Hindlimb muscle (tissue), 1 donor: Measurements from ENCODE around the gene RPGRIP1. TPM values are rescaled to one million over a fixed set of nuclear protein-coding genes. Genes with fewer than 3 reads are reported as not detected.
A peak's percentile ranks its signal among the peaks of the same experiment; 100 is the strongest.
"Not testable (repeated sequence)": the region's sequence is repeated elsewhere in the genome, so short reads cannot be mapped to it uniquely, and the experiment has no call there.

Experiments
- DNase-seq: peaks from one replicate; pipeline ENCODE4 v3.0.0-alpha.2; 2013
- polyA plus RNA-seq: library from polyadenylated mRNA; unstranded; fragments of 120-200 nt; gene quantifications from one replicate; pipeline ENCODE4 v1.2.1, GENCODE V29; 2013; ENCODE audit not compliant: insufficient read length

Gene RPGRIP1
- polyA plus RNA-seq, 1 donor: 1.2 TPM

DNA sequence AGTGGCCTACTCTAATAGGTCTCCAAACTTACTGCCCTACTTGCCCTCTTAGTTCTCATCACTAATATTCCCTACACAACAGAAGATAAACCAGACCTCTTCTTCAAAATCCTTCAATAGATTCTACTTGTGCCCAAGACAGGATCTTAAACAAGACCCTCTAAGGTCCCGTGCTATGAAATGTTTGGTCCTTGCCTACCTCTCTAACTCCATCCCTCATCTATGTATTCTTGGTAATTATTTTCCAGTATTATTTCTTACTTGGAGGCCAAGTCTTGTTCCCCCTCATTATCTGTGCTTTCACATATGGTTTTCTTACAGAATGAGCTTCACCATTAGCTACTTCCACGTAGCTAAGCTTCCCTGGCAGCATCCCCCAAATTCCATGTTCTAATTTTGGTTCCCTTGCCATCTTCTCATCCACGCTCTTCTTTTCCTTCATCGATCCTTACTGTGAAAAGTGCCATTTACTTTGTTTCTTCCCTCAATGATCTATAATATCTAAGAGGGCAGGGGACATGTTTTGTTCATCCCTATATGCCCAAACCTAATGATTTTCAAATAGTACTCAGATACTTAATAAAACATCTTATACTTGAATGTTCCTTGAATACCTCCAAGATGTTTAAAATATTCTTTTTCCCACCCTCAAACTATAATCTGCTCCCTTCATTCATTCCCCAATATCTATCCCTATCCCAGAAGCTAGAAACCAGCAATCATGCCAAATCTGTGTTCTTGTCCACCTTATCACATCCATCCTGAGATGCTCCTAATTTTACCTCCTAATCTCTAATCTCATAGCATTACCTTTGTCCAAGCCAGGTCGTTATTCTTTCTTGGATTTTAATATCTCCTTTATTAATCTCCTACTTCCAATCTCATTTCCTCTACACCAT, 20.7 kb upstream of the RPGRIP1 start:
- no peak for DNase-seq

DNA sequence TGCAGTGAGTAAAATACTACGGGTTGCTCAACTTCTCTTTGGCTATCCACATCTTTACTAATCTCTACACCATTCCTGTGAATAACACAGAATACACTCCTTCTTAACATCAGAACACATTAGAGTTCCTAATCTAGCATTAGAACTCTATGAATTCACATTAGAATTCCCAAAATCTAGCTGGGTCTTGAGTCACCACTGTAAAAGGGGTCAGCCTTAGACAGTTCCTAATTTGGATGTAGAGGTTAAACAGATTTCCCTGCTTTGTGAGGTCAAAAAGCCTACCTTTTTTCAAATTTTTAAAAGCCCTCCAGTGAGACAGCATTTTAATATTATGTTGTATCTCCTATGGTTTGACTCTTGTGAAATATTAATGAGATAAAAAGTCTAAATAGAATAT, 18.1 kb upstream of the RPGRIP1 start:
- no peak for DNase-seq

DNA sequence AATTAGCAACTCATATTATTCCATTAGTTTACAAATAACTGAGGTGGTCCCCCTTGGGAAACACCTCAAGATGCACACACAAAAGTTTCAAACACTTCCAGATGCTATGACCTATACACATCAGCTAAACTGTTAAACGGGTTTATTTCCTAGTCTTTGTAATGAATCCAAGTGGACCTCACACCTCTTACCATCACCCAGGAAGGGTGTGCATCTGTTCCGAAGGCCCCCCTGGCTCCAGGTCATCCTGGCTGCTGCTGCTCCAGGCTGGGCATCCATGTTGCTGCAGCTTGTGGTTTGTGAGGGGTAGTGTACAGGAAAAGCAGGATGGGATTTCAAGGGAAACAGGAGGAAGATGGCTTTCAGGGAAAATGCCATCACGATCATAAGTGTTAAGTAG, 17.5 kb upstream of the RPGRIP1 start:
- no peak for DNase-seq

DNA sequence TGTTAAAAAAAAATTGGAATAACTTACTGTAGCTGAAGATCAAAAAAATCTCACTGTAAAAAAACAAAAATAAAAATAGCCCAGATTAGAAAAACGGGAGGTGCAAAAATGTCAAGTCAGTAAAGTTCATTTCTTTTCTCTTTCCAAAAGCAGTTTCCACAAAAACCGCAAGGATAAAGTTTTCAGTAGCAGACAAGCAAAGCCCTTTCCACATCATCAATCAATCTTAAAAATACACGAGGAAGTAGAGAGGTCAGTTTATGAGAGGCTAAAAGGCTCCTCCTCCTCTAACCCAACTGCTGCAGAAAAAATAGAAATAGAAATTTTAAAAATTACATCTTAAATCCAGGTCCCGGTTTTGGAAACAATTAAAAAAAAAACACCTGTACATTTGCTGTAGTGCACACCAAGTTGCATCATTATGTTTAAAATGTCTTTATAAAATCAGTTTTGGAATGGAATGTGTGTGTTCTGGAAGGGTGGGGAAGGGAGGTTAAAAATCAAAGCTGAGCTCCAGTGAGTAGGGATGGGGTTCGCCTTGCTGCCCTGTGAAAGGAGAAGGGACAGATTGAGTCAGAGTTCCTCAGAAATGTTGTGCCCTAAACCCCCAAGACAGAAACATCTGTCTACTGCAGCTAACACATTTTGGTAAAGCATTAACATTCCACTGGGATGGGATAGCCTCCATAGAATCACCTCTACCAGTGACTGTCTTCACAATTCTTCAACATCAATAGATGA, 16.4 kb upstream of the RPGRIP1 start:
- DNase-seq: no peak

DNA sequence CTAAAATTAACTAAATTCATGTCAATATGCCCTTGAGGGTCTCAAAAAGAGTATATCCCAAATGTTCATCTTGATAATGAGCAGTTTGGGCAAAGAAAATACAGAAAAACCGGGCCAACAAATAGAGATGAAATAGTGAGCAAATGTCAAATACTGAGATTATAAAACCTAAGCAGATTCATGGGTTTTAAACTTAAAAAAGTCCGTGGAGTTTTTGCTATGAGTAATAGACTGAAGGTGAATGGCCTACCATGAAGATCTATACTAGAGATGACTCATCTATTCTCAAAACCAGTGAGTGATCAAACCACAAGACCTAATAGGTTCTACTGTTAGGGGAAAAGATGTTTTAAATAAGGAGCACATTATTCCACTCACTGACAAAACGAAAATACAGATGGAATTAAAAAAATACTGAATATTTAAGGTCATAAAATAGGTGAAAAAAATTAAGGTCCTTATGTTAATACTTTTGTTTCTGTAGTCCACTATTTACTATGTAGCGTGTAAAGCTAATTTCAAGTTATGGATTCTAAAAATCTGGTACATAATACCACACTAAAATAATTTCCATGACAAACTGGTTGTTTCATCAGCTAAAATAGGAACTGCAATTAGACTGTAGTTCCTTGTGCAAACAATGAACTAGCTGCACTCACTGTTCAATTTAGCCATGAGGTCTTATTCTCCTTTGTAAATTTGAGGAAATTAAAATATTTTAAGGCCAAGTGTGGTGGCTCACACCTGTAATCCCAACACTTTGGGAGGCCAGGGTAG, 15.7 kb upstream of the RPGRIP1 start:
- no peak for DNase-seq

DNA sequence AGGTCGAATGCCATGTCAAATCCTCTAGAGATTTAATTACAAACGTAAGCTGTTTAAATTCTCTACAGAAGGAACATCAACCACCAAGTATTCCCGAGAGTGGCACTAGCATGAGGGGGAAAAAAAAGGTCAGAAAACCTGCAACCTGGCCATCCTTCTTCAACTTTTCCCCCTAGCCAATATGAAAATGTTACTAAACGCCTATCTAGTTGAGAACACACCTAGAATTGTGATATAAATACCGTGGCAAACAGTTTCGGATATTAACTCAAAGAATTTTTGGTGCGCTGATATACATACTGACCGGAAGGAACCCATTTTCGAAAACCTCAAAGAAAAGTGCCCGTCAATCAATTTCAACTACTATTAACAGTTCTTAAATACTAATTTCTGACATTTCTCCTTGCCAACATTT, 12.4 kb upstream of the RPGRIP1 start:
- no peak for DNase-seq

DNA sequence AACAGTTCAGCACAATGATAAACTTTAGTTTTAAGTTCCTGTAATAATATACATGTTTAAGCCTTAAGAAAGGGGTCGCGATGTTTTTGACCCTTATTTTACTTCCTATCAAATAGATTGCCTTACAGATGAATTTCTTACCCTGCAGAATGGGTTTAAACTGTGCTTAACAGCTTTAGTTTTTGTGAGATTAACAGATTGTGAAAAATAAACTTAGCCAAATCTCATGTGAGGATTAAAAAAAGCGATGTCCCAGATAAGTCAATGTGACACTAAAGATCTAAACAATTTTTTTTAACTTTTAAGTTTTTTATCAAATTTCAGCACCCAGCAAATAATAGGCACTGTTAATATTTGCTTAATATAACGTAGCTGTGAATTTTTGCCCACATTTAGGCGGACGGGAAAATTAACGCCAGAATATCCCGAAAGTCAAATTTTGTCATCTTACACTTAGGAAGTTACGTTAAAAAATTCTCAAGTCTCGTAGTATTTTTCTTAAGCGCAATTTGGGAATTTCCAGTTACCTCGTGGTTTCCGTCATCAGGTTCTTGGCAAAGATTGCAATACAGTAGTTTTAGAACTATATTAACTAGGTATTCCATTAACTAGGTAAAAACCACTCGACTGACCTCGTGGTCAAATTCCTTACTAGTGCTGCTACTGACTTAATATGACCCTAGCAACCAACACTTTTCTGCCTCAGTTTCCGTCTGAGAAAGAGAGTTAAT, 11.8 kb upstream of the RPGRIP1 start:
- DNase-seq: peak; percentile 19

DNA sequence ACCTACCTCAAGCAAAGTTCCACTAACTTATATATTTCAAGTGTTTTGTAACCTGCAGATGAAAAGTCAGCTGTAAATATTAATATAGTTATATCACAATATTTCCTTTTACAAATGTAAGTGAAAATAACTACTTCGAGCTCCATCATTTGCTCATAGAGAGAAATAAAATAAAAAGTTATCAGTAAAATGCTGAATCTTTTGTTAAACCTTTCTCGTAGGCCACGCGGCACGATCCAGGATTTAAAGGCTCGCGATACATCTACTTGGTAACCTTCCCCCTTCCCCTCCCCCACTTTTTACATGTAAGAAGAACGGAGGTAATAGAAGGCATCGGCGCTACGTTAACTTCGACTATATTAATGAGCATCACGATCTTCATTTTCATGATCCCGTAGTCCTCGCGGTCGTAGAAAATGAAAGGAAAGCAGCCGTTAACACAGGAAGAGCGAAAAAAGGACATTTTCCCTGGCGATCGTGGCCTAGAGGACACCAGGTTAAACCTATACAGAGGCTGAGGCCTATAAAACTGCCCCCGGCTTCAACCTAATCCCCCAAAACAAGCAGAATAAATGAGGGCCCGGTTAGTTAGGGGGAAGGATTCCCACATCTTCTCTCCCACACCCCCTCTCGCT, 11.1 kb upstream of the RPGRIP1 start:
- peak; percentile 73 for DNase-seq

DNA sequence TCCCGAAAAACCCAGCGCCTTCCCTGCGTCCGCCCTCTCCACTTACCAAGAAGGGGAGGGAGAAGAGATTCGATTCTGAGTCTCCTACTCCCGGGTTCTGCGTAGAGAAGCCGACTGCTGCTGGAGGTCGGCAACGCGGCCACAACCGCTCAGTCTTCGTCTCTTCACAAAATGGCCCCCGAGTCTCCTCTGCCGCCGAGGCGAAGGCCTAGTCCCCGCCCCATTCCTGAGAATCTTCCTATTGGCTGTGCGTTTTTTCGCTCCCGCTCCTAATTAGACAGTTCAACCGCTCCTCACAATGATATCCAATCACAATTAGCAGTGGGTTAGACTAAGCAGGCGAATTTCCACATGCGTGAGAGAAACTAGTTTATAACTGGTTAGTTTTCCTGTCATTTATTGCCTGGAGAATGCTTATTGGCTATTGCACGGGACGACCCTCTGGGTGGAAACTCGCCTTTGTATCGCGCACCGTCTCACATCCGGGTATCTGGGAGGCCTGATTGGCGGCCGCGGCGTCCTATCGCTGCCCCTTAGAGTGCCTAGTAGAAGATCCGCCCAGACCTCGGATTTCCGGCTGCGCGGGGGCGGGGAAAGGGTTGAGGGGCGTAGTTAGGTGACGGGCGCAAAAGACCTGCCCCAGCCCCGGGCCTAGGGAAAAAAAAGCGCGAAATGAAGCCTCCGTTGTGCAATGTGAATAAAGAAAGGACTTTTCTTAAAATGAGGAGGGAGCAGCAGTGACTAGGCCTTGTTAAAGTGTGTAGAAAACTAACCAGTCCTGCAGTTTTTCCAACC, 10.4 kb upstream of the RPGRIP1 start, which contains the start of gene HNRNPC:
TSS of gene HNRNPC (minus strand) at position 191 of the 795 bp plus-strand sequence. CDS start 35,249 bp downstream, outside the sequence.
- peak; percentile 100 for DNase-seq

DNA sequence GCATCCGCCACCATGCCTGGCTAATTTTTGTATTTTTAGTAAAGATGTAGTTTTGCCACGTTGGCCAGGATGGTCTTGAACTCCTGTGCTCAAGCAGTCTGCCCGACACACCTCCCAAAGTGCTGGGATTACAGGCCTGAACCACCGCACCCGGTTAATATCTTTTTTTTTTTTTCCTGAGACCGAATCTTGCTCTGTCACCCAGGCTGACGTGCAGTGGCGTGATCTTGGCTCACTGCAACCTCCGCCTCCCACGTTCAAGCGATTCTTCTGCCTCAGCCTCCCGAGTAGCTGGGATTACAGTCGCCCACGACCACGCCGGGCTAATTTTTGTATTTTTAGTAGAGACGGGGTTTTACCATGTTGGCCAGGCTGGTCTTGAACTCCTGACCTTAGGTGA, 7.2 kb upstream of the RPGRIP1 start:
- not testable (repeated sequence) for DNase-seq

DNA sequence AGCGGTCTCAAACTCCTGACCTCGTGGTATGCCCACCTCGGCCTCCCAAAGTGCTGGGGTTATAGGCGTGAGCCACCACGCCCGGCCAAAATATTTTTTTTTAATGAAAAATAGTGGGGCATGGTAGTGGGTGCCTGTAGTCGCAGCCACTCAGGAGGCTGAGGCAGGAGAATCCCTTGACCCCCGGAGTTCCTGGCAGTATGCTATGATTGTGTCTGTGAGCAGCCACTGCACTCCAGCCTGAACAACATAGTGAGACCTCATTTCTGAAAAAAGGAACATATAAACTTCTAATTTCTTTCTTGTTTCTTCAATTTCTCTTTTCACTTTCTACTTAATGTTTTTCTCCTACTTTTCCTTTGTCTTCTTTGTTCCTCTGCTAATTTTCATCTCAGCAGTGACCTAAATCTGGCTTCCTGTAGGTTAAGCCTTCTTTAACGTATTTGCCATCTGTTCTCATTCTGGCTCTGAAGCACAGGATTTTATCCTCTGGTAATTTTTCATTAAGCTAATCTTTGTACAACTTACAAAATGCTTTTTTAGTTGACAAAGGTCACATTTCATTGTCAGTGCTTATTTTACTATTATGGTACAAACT, 4.5 kb upstream of the RPGRIP1 start:
- no peak for DNase-seq

DNA sequence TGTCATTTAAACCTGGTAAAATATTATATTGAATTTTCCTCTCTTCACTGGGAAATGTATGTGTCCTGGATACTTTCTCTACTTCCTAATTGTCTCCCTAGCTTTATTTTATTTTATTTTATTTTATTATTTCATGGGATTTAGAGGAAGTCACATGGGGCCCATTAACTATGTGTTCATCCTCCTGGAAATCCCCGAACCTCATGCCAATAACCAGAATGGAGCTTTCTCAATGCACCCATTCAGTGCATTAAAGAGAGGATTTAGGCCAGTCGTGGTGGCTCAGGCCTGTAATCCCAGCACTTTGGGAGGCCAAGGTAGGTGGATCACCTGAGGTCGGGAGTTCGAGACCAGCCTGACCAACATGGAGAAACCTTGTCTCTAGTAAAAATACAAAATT, 1.3 kb upstream of the RPGRIP1 start:
- no peak for DNase-seq

DNA sequence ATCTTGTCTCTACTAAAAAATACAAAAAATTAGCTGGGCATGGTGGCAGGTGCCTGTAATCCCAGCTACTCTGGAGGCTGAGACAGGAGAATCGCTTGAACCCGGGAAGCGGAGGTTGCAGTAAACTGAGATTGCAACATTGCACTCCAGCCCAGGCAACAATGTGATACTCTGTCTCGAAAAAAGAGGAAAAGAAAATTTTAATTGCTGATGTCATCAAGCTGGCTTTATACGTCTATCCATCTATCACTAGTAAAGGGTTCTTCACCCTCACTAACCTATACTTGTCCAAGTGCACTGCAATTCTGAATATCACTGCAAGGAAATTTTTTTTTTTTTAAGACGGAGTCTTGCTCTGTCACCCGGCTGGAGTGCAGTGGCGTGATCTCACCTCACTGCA, 2.0 kb downstream of the RPGRIP1 start:
- DNase-seq: not testable (repeated sequence)

DNA sequence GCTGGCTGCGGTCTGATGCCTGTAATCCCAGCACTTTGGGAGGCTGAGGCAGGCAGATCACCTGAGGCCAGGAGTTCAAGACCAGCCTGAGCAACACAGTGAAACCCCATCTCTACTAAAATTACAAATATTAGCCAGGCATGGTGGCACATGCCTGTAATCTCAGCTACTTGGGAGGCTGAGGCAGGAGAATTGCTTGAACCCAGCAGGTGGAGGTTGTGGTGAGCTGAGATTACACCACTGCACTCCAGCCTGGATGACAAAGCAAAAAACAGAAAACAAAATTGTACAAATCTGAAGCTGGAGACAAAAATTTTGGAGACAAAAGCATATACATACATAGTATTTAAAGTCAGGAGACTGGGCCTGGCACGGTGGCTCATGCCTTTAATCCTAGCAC, 6.6 kb downstream of the RPGRIP1 start:
- DNase-seq: not testable (repeated sequence)

DNA sequence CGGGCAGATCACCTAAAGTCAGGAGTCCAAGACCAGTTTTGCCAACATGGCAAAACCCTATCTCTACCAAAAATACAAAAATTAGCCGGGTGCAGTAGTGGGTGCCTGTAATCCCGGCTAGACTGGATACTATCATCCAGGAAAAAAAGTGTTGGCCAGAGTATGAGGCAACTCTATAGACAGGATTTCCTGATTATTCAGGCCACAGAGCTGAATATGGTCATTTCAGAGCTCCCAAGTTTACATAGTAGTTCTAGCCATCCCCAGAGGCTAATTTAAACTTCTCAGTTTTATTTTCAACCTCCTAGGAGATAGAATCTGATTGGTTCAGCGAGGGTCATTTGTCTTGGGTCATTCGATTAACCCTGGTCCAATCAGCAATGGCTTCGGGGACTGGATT, 7.3 kb downstream of the RPGRIP1 start:
- DNase-seq: no peak

DNA sequence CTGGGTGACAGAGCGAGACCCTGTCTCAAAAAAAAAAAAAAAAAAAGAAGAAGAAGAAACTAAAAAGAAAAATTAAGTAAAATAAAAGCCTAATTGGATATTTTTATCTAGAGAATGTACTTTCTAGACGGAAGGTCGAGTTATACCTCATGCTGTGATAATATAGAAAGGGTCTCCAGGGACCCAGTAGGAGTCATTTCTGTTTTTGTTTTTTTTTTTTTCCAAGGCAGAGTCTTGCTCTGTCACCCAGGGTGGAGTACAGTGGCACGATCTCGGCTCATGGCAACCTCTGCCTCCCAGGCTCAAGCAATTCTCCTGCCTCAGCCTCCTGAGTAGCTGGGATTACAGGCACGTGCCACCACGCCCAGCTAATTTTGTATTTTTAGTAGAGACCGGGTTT, 14.1 kb downstream of the RPGRIP1 start:
- not testable (repeated sequence) for DNase-seq

DNA sequence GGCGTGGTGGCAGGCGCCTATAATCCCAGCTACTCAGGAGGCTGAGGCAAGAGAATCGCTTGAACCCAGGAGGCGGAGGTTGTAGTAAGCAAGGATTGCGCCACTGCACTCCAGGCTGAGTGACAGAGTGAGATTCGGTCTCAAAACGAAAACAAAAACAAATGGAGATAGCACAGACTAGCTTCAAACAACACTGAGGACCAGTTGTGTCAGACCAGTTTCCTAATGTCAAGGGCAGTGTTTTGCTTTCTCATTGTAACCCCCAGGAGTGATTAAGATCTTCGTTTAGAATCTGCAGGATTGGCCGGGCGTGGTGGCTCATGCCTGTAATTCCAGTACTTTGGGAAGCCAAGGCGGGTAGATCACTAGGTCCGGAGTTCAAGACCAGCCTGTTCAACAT, 18.5 kb downstream of the RPGRIP1 start:
- no peak for DNase-seq

DNA sequence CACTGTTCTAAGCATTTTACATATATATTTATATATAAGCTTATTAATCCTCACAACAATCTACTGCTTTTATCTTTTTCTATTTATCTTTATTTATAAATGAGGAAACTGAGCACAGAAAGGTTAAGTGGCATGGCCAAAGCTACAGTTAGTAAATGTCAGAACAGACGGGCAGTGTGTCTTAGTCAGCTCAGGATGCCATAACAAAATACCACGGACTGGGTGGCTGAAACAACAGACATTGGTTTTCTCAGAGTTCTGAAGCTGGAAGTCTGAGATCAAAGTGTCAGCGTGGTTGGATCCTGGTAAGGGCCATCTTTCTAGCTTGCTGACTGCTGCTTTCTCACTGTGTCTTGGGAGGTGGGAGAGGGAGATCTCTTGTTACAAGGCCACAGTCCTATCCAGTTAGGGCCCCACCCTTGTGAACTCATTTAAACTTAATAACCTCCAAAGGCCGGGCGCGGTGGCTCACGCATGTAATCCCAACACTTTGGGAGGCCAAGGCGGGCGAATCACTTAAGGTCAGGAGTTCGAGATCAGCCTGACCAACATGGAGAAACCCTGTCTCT, 19.8 kb downstream of the RPGRIP1 start:
- no peak for DNase-seq

DNA sequence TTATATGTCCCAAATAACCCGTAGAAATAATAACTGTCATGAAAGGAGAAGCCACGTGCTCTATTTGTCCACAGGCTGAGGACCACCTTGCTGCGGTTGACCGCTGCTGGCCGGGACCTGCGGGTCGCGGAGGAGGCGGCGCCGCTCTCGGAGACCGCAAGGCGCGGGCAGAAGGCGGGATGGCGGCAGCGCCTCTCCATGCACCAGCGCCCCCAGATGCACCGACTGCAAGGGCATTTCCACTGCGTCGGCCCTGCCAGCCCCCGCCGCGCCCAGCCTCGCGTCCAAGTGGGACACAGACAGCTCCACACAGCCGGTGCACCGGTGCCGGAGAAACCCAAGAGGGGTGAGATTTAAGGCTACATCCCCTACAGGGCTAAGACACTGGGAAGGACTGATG, 21.0 kb downstream of the RPGRIP1 start:
- DNase-seq: no peak
